Activated T-cell treated with anti-CD3 and anti-CD28 coated beads for 1 hour (primary cell): ENCODE results near the gene ACR.
"Not testable (repeated sequence)": the region's sequence is repeated elsewhere in the genome, so short reads cannot be mapped to it uniquely, and the experiment has no call there.

ENCODE experiments used
- DNase-seq: peaks from one replicate; pipeline ENCODE4 v3.0.0-alpha.2; 2020; ENCODE audit warnings: low read depth

ACR gene

GRCh38 chr22:50732681-50733080, 5.3 kb upstream of the ACR start:
- no peak for DNase-seq

GRCh38 chr22:50733521-50734342, 4.3 kb upstream of the ACR start:
- DNase-seq, result no peak

- no peak for DNase-seq
Observed at GRCh38 chr22:50734343-50734771, 3.6 kb upstream of the ACR start.

GRCh38 chr22:50734986-50735738, 2.8 kb upstream of the ACR start:
- no peak for DNase-seq

GRCh38 chr22:50735739-50736030, 2.3 kb upstream of the ACR start:
- no peak for DNase-seq

- no peak for DNase-seq
Observed at GRCh38 chr22:50738649-50739227, 734 bp downstream of the ACR start.

GRCh38 chr22:50739279-50739691, 1.3 kb downstream of the ACR start:
- no peak for DNase-seq

GRCh38 chr22:50739894-50740293, 1.9 kb downstream of the ACR start:
- no peak for DNase-seq

GRCh38 chr22:50740714-50741113, 2.7 kb downstream of the ACR start:
- DNase-seq, result not testable (repeated sequence)

- not testable (repeated sequence) for DNase-seq
Observed at GRCh38 chr22:50744424-50744823, 6.4 kb downstream of the ACR start.

- DNase-seq, result not testable (repeated sequence)
Observed at GRCh38 chr22:50747521-50747920, 9.5 kb downstream of the ACR start.

GRCh38 chr22:50748630-50749029, 10.6 kb downstream of the ACR start:
- DNase-seq, result not testable (repeated sequence)

- not testable (repeated sequence) for DNase-seq
Observed at GRCh38 chr22:50749302-50750074, 11.5 kb downstream of the ACR start.

- not testable (repeated sequence) for DNase-seq
Observed at GRCh38 chr22:50755251-50755650, 17.2 kb downstream of the ACR start.

- not testable (repeated sequence) for DNase-seq
Observed at GRCh38 chr22:50756406-50756805, 18.4 kb downstream of the ACR start.

- peak; percentile 50 for DNase-seq
Observed at GRCh38 chr22:50756949-50757491, 19.0 kb downstream of the ACR start.

- not testable (repeated sequence) for DNase-seq
Observed at GRCh38 chr22:50759597-50760341, 21.8 kb downstream of the ACR start.

GRCh38 chr22:50761829-50762228, 23.8 kb downstream of the ACR start:
- DNase-seq, result not testable (repeated sequence)

GRCh38 chr22:50764288-50764687, 26.3 kb downstream of the ACR start:
- DNase-seq, result not testable (repeated sequence)

- not testable (repeated sequence) for DNase-seq
Observed at GRCh38 chr22:50775132-50775531, 37.1 kb downstream of the ACR start.

- not testable (repeated sequence) for DNase-seq
Observed at GRCh38 chr22:50777631-50778030, 39.6 kb downstream of the ACR start.
